GM12878 (cell line): ENCODE data around the gene TXNRD3. TPM values are rescaled to one million over a fixed set of nuclear protein-coding genes. Genes with fewer than 3 reads are reported as not detected.

Source experiments
- ATAC-seq: fragments of 200-7000 bp; cut with Tn5 transposase; 3 replicates; pipeline ENCODE4 v1.9.1; 2020; ENCODE audit warnings: mild to moderate bottlenecking, moderate library complexity
- BruUV-seq: library from RNA; stranded (reverse); fragments of 400-500 nt; replicated peaks from 2 replicates; lab custom pipeline; 2021; lab: Mats Ljungman, UMichigan
- CTCF ChIA-PET: fragments of 300-600 bp; sonication (Branson Sonifier 250); formaldehyde crosslinking; extraction: SDS; loops from one replicate; lab custom pipeline; 2021; ENCODE audit warnings: inconsistent platforms; lab: Yijun Ruan, JAX
- POLR2A ChIA-PET: fragments of 350-600 bp; formaldehyde crosslinking; extraction: SDS; loops from one replicate; lab custom pipeline; 2021; ENCODE audit warnings: inconsistent platforms; lab: Charles Lee
- RAD21 ChIA-PET: fragments of 300-600 bp; sonication (Branson Sonifier 250); formaldehyde crosslinking; loops from one replicate; lab custom pipeline; 2023; ENCODE audit warnings: antibody characterized with exemption; ENCODE audit not compliant: unreplicated experiment; lab: Charles Lee
- SMC1A ChIA-PET: fragments of 300-600 bp; sonication (Branson Sonifier 250); formaldehyde crosslinking; loops from one replicate; lab custom pipeline; 2023; ENCODE audit not compliant: unreplicated experiment, uncharacterized antibody; lab: Charles Lee
- DNase-seq: peaks from one replicate; pipeline ENCODE4 v3.0.0-alpha.2; 2011; ENCODE audit warnings: low read depth, low spot score
- FAIRE-seq: peaks from 3 replicates; lab custom pipeline; 2011; peaks lifted over from hg19 to GRCh38; lab: Jason Lieb, UNC
- H2AFZ ChIP-seq: 2 replicates; pipeline ENCODE4 v1.6.0; 2011; ENCODE audit warnings: low read depth, low read length, control low read depth; ENCODE audit not compliant: control insufficient read depth
- H3K27ac ChIP-seq: 2 replicates; pipeline ENCODE4 v1.5.1; 2011; ENCODE audit warnings: control low read depth; ENCODE audit not compliant: control insufficient read depth, insufficient read depth
- H3K27me3 ChIP-seq, 2 experiments: replicated peaks in 1 of 2; 2 replicates each; pipeline versions ENCODE4 v1.6.0 to v1.6.1; 2011; ENCODE audit warnings: low read length in 1 of 2; ENCODE audit not compliant: control insufficient read depth in 2 of 2, insufficient read depth in 2 of 2
- H3K36me3 ChIP-seq, 2 experiments: 2 replicates each; pipeline ENCODE4 v1.5.1; 2011; ENCODE audit warnings: low read length in 1 of 2; ENCODE audit not compliant: control insufficient read depth in 2 of 2, insufficient read depth in 2 of 2
- H3K4me1 ChIP-seq: 2 replicates; pipeline ENCODE4 v1.6.1; 2011; ENCODE audit warnings: mild to moderate bottlenecking, low read length, moderate library complexity, mixed read lengths; ENCODE audit not compliant: control insufficient read depth, insufficient read depth
- H3K4me2 ChIP-seq: 2 replicates; pipeline ENCODE4 v1.6.0; 2011; ENCODE audit warnings: control low read depth; ENCODE audit not compliant: control insufficient read depth, insufficient read depth
- H3K4me3 ChIP-seq: fragments of 200-600 bp; sonication (generic); 2 replicates; pipeline ENCODE4 v1.5.1; 2016
- H3K79me2 ChIP-seq: 2 replicates; pipeline ENCODE4 v1.6.0; 2011; ENCODE audit warnings: low read length; ENCODE audit not compliant: control insufficient read depth, insufficient read depth
- H3K9ac ChIP-seq: 2 replicates; pipeline ENCODE4 v1.8.0; 2011; ENCODE audit warnings: low read length, control low read depth, mixed read lengths; ENCODE audit not compliant: control insufficient read depth, insufficient read depth
- H3K9me3 ChIP-seq: replicated peaks from 3 replicates; pipeline ENCODE4 v1.5.1; 2011; ENCODE audit warnings: mild to moderate bottlenecking, low read length; ENCODE audit not compliant: control insufficient read depth, insufficient read depth
- H4K20me1 ChIP-seq: 2 replicates; pipeline ENCODE4 v1.6.0; 2011; ENCODE audit not compliant: control insufficient read depth, insufficient read depth
- BCL11A ChIP-seq: IDR thresholded peaks from 2 replicates; pipeline ENCODE4 v1.6.1; 2011; ENCODE audit warnings: low read depth, low read length
- BHLHE40 ChIP-seq, 2 experiments: fragments of 450-650 bp in 1 of 2; IDR thresholded peaks; 2 replicates each; pipeline ENCODE4 v1.6.1; 2011 to 2017; ENCODE audit warnings: low read depth in 2 of 2, borderline replicate concordance in 1 of 2, improper control_type of control experiment in 1 of 2, low read length in 1 of 2, mild to moderate bottlenecking in 1 of 2
- MEF2B ChIP-seq: fragments of 450-650 bp; IDR thresholded peaks from 2 replicates; pipeline ENCODE4 v1.6.1; 2018; ENCODE audit warnings: mild to moderate bottlenecking, moderate library complexity; ENCODE audit not compliant: partially characterized antibody, poor library complexity, severe bottlenecking
- SMAD1 ChIP-seq: fragments of 450-650 bp; IDR thresholded peaks from 2 replicates; pipeline ENCODE4 v1.6.1; 2018; ENCODE audit warnings: mild to moderate bottlenecking, low read depth; ENCODE audit not compliant: partially characterized antibody
- WGBS: methylation state at CpG from one replicate; pipeline ENCODE4 v1.1.6; 2016; ENCODE audit warnings: low lambda C conversion rate; ENCODE audit not compliant: insufficient replicate concordance, insufficient coverage; ENCODE audit errors: missing lambda C conversion rate; 5-methylcytosine and 5-hydroxymethylcytosine counted together
- in situ Hi-C: fragments of 300-500 bp; cut with MboI; formaldehyde crosslinking; loops from 9 replicates; pipeline ENCODE4 v1.14.3; 2018; ENCODE audit warnings: mixed read lengths
- intact Hi-C: fragments of 100-400 bp; cut with micrococcal nuclease; formaldehyde crosslinking; loops from one replicate; pipeline ENCODE4 v1.14.2; 2022; ENCODE audit not compliant: unreplicated experiment
- polyA plus RNA-seq, 11 experiments: library from polyadenylated mRNA; depleted of rRNA in 4 of 11; unstranded in 6 of 11; stranded (reverse) in 5 of 11; fragments of >200 nt; fragmentation: Nextera tagmentation in 4 of 11; fragmentation: Illumina TruSeq in 1 of 11; extraction: Ambion mirVana in 4 of 11; extraction: Trizol in 1 of 11; gene quantifications; 1 replicate in 1 of 11; 2 replicates in 10 of 11; pipeline versions ENCODE4 v1.2.1 to v1.2.3, GENCODE V29; 2011 to 2016; ENCODE audit warnings: inconsistent platforms in 2 of 11, missing spikeins in 2 of 11, low read depth in 1 of 11
- total RNA-seq, 4 experiments: library from RNA; depleted of rRNA in 3 of 4; stranded (reverse); fragments of >200 nt in 3 of 4; fragmentation: Illumina TruSeq in 1 of 4; extraction: Trizol in 1 of 4; gene quantifications; 2 replicates each; pipeline versions ENCODE4 v1.2.1 to v1.2.3, GENCODE V29; 2013 to 2021
- TF ChIP-seq, protein P1 (sequence below): fragments of 450-650 bp; conservative IDR thresholded peaks from 2 replicates; pipeline ENCODE4 v1.6.1; 2017; ENCODE audit warnings: mild to moderate bottlenecking, moderate library complexity
- TF ChIP-seq, protein P2 (sequence below): fragments of 450-650 bp; IDR thresholded peaks from 2 replicates; pipeline ENCODE4 v1.6.1; 2017; ENCODE audit warnings: antibody characterized with exemption, mild to moderate bottlenecking, moderate library complexity
- TF ChIP-seq, protein P3 (sequence below): fragments of 450-650 bp; IDR thresholded peaks from 2 replicates; pipeline ENCODE4 v1.6.1; 2018; ENCODE audit warnings: borderline replicate concordance, mild to moderate bottlenecking; ENCODE audit not compliant: partially characterized antibody
- TF ChIP-seq, protein P4 (sequence below): fragments of 450-650 bp; IDR thresholded peaks from 2 replicates; pipeline ENCODE4 v1.6.1; 2017; ENCODE audit warnings: borderline replicate concordance
- TF ChIP-seq, protein P5 (sequence below): IDR thresholded peaks from 2 replicates; pipeline ENCODE4 v1.6.1; 2012; ENCODE audit warnings: mild to moderate bottlenecking, low read depth, low read length

The TXNRD3 gene
- total and polyA plus RNA-seq, 10 of the 15 experiments (the other 5 are each of a cell fraction or from before 2014, with no cell fraction given), result not detected

DNA sequence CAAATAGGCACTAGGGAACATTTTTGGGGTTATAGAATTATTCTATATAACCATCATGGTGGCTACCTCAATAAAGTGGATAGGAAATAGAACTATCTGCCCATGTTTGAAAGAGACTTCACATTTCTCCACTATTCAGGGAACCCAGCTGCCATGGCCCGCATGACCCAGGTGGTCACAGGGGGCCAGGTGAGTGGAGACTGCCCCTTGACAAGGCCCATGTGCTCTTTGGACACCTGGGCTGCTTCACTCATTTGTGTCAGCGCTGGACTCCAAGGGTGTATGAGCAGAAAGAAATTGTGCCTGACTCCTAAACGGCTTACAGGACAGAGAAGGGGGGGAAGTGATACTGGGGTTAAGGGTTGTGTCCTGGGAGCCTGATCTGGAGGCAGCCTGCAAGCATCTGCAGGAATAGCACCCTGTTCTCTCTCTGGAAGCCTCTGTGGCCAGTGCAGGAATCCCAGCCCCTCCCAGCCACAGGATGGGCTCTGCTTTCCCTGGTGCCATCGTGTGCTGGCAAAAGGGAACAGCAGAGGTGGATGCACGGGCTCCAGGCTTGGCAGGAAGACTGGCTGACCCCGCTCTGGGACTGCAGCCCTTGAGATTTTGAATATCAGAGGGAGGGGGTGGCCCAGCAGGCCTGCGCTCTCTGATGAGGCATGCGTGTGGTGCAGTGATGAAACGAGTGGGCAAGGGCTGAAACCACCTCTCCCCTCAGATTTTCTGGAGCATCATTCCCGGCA lies 87.1 kb downstream of the TXNRD3 start:
- BruUV-seq, result no TSS peak
- H3K79me2 ChIP-seq, result no peaks in the 10 kb centered on the region
- DNase-seq, result no peak
- intact Hi-C loops (no loop called here), in situ Hi-C loops (no loop called here)
- H3K36me3 ChIP-seq, result no peaks in the 10 kb centered on the region
- no peak overlapping the region for H3K4me3 ChIP-seq
- CTCF ChIA-PET, result no interaction called here
- WGBS, result 23% methylated on average over 10 of the region's 10 CpGs
- no peak overlapping the region for H3K4me2 ChIP-seq
- no peak overlapping the region for H2AFZ ChIP-seq
- no peak for ATAC-seq
- H3K27me3 ChIP-seq, result peaks cover 0 to 7% of the 10 kb centered on the region in 2 experiments; a peak in 3 of 4 replicates
- H3K9ac ChIP-seq, result no peak overlapping the region
- H3K9me3 ChIP-seq, result no peaks in the 10 kb centered on the region; the same call in 2 of the 3 replicates
- H3K4me1 ChIP-seq, result no peaks in the 10 kb centered on the region
- no peak overlapping the region for H3K27ac ChIP-seq
- no peaks in the 10 kb centered on the region for H4K20me1 ChIP-seq
- SMC1A ChIA-PET, result no interaction called here
- POLR2A ChIA-PET, result no interaction called here
- no peak for FAIRE-seq
- RAD21 ChIA-PET, result no interaction called here
- TF ChIP-seq SMAD1 (no peak), MEF2B (no peak), BCL11A (no peak), BHLHE40 (IDR thresholded peaks at IDR 0.05; ENCODE audit: borderline replicate concordance in 1 of 2, low read depth in 2 of 2, low read length in 1 of 2) (no peak)
- TF ChIP-seq, protein P1, sequence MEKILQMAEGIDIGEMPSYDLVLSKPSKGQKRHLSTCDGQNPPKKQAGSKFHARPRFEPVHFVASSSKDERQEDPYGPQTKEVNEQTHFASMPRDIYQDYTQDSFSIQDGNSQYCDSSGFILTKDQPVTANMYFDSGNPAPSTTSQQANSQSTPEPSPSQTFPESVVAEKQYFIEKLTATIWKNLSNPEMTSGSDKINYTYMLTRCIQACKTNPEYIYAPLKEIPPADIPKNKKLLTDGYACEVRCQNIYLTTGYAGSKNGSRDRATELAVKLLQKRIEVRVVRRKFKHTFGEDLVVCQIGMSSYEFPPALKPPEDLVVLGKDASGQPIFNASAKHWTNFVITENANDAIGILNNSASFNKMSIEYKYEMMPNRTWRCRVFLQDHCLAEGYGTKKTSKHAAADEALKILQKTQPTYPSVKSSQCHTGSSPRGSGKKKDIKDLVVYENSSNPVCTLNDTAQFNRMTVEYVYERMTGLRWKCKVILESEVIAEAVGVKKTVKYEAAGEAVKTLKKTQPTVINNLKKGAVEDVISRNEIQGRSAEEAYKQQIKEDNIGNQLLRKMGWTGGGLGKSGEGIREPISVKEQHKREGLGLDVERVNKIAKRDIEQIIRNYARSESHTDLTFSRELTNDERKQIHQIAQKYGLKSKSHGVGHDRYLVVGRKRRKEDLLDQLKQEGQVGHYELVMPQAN, result no peak
- TF ChIP-seq, protein P2, sequence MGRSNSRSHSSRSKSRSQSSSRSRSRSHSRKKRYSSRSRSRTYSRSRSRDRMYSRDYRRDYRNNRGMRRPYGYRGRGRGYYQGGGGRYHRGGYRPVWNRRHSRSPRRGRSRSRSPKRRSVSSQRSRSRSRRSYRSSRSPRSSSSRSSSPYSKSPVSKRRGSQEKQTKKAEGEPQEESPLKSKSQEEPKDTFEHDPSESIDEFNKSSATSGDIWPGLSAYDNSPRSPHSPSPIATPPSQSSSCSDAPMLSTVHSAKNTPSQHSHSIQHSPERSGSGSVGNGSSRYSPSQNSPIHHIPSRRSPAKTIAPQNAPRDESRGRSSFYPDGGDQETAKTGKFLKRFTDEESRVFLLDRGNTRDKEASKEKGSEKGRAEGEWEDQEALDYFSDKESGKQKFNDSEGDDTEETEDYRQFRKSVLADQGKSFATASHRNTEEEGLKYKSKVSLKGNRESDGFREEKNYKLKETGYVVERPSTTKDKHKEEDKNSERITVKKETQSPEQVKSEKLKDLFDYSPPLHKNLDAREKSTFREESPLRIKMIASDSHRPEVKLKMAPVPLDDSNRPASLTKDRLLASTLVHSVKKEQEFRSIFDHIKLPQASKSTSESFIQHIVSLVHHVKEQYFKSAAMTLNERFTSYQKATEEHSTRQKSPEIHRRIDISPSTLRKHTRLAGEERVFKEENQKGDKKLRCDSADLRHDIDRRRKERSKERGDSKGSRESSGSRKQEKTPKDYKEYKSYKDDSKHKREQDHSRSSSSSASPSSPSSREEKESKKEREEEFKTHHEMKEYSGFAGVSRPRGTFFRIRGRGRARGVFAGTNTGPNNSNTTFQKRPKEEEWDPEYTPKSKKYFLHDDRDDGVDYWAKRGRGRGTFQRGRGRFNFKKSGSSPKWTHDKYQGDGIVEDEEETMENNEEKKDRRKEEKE, result no peak
- TF ChIP-seq, protein P3, sequence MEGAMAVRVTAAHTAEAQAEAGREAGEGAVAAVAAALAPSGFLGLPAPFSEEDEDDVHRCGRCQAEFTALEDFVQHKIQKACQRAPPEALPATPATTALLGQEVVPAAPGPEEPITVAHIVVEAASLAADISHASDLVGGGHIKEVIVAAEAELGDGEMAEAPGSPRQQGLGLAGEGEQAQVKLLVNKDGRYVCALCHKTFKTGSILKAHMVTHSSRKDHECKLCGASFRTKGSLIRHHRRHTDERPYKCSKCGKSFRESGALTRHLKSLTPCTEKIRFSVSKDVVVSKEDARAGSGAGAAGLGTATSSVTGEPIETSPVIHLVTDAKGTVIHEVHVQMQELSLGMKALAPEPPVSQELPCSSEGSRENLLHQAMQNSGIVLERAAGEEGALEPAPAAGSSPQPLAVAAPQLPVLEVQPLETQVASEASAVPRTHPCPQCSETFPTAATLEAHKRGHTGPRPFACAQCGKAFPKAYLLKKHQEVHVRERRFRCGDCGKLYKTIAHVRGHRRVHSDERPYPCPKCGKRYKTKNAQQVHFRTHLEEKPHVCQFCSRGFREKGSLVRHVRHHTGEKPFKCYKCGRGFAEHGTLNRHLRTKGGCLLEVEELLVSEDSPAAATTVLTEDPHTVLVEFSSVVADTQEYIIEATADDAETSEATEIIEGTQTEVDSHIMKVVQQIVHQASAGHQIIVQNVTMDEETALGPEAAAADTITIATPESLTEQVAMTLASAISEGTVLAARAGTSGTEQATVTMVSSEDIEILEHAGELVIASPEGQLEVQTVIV, result no peak
- TF ChIP-seq, protein P4, sequence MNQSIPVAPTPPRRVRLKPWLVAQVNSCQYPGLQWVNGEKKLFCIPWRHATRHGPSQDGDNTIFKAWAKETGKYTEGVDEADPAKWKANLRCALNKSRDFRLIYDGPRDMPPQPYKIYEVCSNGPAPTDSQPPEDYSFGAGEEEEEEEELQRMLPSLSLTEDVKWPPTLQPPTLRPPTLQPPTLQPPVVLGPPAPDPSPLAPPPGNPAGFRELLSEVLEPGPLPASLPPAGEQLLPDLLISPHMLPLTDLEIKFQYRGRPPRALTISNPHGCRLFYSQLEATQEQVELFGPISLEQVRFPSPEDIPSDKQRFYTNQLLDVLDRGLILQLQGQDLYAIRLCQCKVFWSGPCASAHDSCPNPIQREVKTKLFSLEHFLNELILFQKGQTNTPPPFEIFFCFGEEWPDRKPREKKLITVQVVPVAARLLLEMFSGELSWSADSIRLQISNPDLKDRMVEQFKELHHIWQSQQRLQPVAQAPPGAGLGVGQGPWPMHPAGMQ, result no peak
- TF ChIP-seq, protein P5, sequence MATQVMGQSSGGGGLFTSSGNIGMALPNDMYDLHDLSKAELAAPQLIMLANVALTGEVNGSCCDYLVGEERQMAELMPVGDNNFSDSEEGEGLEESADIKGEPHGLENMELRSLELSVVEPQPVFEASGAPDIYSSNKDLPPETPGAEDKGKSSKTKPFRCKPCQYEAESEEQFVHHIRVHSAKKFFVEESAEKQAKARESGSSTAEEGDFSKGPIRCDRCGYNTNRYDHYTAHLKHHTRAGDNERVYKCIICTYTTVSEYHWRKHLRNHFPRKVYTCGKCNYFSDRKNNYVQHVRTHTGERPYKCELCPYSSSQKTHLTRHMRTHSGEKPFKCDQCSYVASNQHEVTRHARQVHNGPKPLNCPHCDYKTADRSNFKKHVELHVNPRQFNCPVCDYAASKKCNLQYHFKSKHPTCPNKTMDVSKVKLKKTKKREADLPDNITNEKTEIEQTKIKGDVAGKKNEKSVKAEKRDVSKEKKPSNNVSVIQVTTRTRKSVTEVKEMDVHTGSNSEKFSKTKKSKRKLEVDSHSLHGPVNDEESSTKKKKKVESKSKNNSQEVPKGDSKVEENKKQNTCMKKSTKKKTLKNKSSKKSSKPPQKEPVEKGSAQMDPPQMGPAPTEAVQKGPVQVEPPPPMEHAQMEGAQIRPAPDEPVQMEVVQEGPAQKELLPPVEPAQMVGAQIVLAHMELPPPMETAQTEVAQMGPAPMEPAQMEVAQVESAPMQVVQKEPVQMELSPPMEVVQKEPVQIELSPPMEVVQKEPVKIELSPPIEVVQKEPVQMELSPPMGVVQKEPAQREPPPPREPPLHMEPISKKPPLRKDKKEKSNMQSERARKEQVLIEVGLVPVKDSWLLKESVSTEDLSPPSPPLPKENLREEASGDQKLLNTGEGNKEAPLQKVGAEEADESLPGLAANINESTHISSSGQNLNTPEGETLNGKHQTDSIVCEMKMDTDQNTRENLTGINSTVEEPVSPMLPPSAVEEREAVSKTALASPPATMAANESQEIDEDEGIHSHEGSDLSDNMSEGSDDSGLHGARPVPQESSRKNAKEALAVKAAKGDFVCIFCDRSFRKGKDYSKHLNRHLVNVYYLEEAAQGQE, result no peak
